ENCODE measurements around the gene GPR62. TPM values are rescaled to one million over a fixed set of nuclear protein-coding genes. Genes with fewer than 3 reads are reported as not detected.
"Not testable (repeated sequence)": the region's sequence is repeated elsewhere in the genome, so short reads cannot be mapped to it uniquely, and the experiment has no call there.

GPR62 gene
- total RNA-seq, 1 experiment from 2014 or later: not detected

DNA sequence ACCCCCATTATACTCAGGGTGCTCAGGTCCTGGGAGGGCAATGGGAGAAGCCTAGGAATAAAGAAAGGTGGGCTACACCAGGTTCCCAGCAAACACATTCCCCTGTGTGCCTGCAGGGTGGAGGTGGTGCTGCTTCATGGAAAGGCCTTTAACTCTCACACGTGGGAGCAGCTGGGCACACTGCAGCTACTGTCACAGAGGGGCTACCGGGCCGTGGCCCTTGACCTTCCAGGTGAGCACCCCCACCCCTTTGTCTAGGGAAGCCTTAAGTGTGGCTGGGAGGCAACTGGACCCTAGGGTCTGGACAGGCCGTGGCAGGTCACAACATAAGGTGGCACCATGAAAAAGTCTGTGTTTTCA lies 22.9 kb downstream of the GPR62 start:
- in situ Hi-C loops (cut with HindIII; ENCODE audit: low pct_unique_long_range_greater_than_20kb, low sequenced_read_pairs): no loop called here

DNA sequence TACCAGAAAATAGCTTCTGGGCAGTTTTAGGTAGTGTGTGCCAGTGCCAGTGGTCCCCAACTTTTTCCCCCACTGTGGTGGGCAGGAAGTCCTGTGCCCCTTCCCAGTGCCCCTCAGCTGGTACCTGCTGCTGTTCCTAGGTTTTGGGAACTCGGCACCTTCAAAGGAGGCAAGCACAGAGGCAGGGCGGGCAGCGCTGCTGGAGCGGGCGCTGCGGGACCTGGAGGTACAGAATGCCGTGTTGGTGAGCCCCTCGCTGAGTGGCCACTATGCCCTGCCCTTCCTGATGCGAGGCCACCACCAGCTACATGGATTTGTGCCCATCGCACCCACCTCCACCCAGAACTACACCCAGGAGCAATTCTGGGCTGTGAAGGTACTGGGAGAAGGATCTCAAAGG lies 25.1 kb downstream of the GPR62 start:
- no peak for DNase-seq (ENCODE audit: low read depth, low spot score)
- in situ Hi-C loops (cut with HindIII; ENCODE audit: low pct_unique_long_range_greater_than_20kb, low sequenced_read_pairs): no loop called here

More for the DNA sequence above, 22.9 kb downstream of the GPR62 start:
- DNase-seq (ENCODE audit: low read depth, low spot score): no peak

- DNase-seq (ENCODE audit: low read depth, low spot score): peak; percentile 54
- in situ Hi-C loops (cut with HindIII; ENCODE audit: low pct_unique_long_range_greater_than_20kb, low sequenced_read_pairs): no loop called here
Measured at GRCh38 chr3:51982352-51982837, 27.2 kb downstream of the GPR62 start.

DNA sequence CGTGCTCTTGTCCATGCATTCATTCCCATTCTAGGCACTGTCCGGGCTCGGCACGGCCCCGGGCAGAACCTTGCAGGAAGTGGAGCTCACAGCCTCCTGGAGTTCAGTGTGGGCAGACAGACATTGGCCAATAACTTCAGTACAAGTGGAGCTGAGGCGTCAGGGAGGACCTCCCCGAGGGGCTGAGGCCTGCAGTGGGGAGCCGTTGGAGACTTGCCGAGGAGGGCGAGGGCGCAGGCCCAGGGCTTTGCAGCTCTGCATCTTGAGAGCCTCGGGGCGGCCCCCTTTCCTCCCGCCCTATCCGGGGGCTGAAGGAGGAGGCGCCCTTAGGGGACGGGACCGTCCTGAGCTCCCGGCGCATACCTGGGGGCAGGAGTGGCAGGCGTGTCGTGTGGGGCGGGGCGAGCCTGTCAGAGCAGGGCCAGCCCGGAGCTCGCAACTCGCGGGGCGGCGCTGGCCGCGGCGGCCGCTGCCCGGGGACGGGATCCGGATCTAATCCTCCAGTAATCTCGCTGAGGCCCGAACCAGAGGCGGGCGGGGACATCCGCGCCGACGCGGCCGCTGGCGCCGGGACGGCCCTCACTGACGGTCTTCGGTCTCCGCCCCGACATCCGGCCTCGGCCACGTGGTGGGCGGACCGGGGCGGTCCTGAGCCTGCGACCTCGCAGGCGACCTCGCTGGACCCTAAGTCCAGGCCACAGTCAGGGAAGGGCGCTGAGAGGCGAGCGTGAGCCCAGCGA lies 27.8 kb downstream of the GPR62 start, which contains the start of gene ACY1:
Gene ACY1, plus strand, starts transcription at position 698 of the 740 bp plus-strand sequence. CDS start 530 bp downstream, outside the sequence.
- in situ Hi-C loops (cut with HindIII; ENCODE audit: low pct_unique_long_range_greater_than_20kb, low sequenced_read_pairs): no loop called here
- DNase-seq (ENCODE audit: low read depth, low spot score): peak; percentile 78

DNA sequence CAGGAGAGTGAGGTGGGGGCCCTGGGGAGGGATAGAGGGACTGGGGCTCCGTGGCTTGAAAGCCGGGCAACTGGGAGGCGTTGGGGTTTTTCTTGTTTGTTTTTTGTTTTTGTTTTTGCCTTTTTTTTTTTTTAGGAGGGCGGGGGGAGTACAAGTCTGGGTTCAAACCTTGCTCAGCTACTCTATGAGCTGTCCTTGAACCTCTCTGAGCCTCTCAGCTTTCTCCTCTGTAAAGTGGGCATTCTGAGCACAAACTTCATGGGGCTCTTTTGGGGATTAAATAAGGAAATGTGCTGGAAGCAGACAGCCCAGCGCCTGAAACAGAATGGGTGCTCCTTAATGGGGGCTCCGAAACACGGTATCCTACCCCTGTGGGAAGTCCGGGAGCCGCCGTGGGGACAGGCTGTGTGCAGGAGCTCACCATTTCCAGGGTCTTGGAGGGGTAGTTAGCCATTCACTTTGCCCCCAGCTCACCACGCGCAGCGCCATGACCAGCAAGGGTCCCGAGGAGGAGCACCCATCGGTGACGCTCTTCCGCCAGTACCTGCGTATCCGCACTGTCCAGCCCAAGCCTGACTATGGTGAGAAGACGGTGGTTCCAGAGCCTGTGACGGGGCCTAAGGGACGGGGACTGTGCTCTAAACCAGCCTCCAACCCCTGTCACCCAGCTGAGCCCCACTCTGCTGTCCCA lies 28.5 kb downstream of the GPR62 start:
- no peak for DNase-seq (ENCODE audit: low read depth, low spot score)
- in situ Hi-C loops (cut with HindIII; ENCODE audit: low pct_unique_long_range_greater_than_20kb, low sequenced_read_pairs): no loop called here

- no peak for DNase-seq (ENCODE audit: low read depth, low spot score)
- in situ Hi-C loops (cut with HindIII; ENCODE audit: low pct_unique_long_range_greater_than_20kb, low sequenced_read_pairs): no loop called here
Measured at GRCh38 chr3:51984269-51984647, 29.1 kb downstream of the GPR62 start.

DNA sequence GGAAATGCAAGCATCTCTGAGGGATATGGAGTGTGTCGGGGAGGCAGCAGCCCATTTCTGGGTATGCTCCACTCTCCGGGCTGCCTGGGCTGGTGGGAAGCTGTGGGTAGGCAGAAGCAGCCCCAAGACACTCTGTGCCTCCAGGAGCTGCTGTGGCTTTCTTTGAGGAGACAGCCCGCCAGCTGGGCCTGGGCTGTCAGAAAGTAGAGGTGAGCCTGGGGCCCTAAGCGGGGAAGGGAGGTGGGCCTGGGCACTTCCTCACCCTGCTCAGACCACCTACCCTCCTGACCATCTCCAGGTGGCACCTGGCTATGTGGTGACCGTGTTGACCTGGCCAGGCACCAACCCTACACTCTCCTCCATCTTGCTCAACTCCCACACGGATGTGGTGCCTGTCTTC lies 29.9 kb downstream of the GPR62 start:
- no peak for DNase-seq (ENCODE audit: low read depth, low spot score)
- in situ Hi-C loops (cut with HindIII; ENCODE audit: low pct_unique_long_range_greater_than_20kb, low sequenced_read_pairs): no loop called here

- no peak for DNase-seq (ENCODE audit: low read depth, low spot score)
- in situ Hi-C loops (cut with HindIII; ENCODE audit: low pct_unique_long_range_greater_than_20kb, low sequenced_read_pairs): no loop called here
Measured at GRCh38 chr3:51986010-51986947, 31.1 kb downstream of the GPR62 start.

GRCh38 chr3:51987568-51987967 lies 32.4 kb downstream of the GPR62 start:
- no peak for DNase-seq (ENCODE audit: low read depth, low spot score)
- in situ Hi-C loops (cut with HindIII; ENCODE audit: low pct_unique_long_range_greater_than_20kb, low sequenced_read_pairs): no loop called here

DNA sequence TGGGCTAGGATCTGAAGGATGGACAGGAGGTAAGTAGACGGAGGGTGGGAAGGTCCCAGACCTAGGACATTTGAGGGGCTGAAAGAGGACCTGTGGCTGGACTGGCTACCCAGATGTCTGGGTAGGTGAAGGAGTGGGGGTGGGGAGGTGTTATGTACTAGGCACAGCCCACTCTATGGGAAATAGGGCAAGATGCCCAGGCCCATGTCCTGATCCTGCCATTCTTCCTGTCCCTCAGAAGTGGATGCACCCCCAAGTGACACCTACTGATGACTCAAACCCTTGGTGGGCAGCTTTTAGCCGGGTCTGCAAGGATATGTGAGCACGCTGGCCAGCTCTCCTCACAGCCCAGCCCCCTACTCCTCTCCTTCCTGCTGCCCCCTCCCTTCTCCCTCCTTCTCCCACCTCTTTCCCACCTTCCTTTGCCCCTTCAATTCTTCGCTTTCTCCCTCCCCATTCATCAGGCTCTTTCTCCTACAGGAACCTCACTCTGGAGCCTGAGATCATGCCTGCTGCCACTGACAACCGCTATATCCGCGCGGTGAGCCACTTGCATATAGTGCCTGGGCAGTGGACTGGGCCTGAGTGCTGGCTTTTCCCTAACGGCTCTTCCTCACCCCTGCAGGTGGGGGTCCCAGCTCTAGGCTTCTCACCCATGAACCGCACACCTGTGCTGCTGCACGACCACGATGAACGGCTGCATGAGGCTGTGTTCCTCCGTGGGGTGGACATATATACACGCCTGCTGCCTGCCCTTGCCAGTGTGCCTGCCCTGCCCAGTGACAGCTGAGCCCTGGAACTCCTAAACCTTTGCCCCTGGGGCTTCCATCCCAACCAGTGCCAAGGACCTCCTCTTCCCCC lies 33.3 kb downstream of the GPR62 start:
- in situ Hi-C loops (cut with HindIII; ENCODE audit: low pct_unique_long_range_greater_than_20kb, low sequenced_read_pairs): no loop called here
- DNase-seq (ENCODE audit: low read depth, low spot score): no peak

DNA sequence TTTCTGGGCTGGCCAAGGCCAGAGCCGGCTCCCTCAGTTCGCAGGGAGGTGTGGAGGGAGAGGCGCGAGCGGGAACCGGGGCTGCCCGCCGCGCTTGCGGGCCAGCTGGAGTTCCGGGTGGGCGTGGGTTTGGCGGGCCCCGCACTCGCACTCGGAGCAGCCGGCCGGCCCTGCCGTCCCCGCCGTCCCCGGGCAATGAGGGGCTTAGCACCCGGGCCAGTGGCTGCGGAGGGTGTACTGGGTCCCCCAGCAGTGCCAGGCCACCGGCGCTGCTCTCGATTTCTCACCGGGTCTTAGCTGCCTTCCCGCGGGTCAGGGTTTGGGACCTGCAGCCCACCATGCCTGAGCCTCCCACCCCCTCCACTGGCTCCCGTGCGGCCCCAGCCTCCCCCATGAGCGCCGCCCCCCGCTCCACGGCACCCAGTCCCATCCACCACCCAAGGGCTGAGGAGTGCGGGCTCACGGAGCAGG lies 35.4 kb downstream of the GPR62 start:
- in situ Hi-C loops (cut with HindIII; ENCODE audit: low pct_unique_long_range_greater_than_20kb, low sequenced_read_pairs); DNase-seq (ENCODE audit: low read depth, low spot score): not testable (repeated sequence)

- no peak for DNase-seq (ENCODE audit: low read depth, low spot score)
- in situ Hi-C loops (cut with HindIII; ENCODE audit: low pct_unique_long_range_greater_than_20kb, low sequenced_read_pairs): no loop called here
Measured at GRCh38 chr3:51992017-51992682, 37.0 kb downstream of the GPR62 start.

- in situ Hi-C loops (cut with HindIII; ENCODE audit: low pct_unique_long_range_greater_than_20kb, low sequenced_read_pairs); DNase-seq (ENCODE audit: low read depth, low spot score): not testable (repeated sequence)
Measured at GRCh38 chr3:51993657-51994056, 38.5 kb downstream of the GPR62 start.

GRCh38 chr3:51994530-51994929 lies 39.3 kb downstream of the GPR62 start:
- in situ Hi-C loops (cut with HindIII; ENCODE audit: low pct_unique_long_range_greater_than_20kb, low sequenced_read_pairs): no loop called here

GRCh38 chr3:51995346-51996163 lies 40.4 kb downstream of the GPR62 start, which contains the start of gene RPL29:
Gene RPL29 (minus strand): TSS chr3:51995895. CDS start chr3:51995461, 434 bp downstream.
- peak; percentile 96 for DNase-seq (ENCODE audit: low read depth, low spot score)
- in situ Hi-C loops (cut with HindIII; ENCODE audit: low pct_unique_long_range_greater_than_20kb, low sequenced_read_pairs): no loop called here

More at GRCh38 chr3:51994530-51994929, 39.3 kb downstream of the GPR62 start:
- no peak for DNase-seq (ENCODE audit: low read depth, low spot score)

- in situ Hi-C loops (cut with HindIII; ENCODE audit: low pct_unique_long_range_greater_than_20kb, low sequenced_read_pairs): no loop called here
- DNase-seq (ENCODE audit: low read depth, low spot score): no peak
Measured at GRCh38 chr3:51997172-51997571, 42.0 kb downstream of the GPR62 start.
